IMR-90 (cell line): Measurements from ENCODE around the gene HTR1D. TPM values are rescaled to one million over a fixed set of nuclear protein-coding genes. Genes with fewer than 3 reads are reported as not detected.

Experiments
- microRNA-seq, 2 experiments: library from miRNA; stranded (forward) in 1 of 2; unstranded in 1 of 2; fragments of 10-50 nt in 1 of 2; fragments of <30 nt in 1 of 2; gene quantifications in 1 of 2; microRNA quantifications in 1 of 2; one replicate each; pipeline versions ENCODE3 to v1.1.0; 2013 to 2020; ENCODE audit not compliant: insufficient read depth in 1 of 2, insufficient read length in 1 of 2, unreplicated experiment in 1 of 2
- polyA plus RNA-seq, 3 experiments: library from polyadenylated mRNA; depleted of rRNA; stranded (reverse); fragments of >200 nt; gene quantifications; 2 replicates each; pipeline ENCODE4 v1.2.3, GENCODE V29; 2012; ENCODE audit warnings: low replicate concordance in 1 of 3
- small RNA-seq, 5 experiments: library from RNA; depleted of rRNA; stranded (forward); fragments of <200 nt; gene quantifications; one replicate each; pipeline ENCODE3, GENCODE V24; 2012
- total RNA-seq: library from RNA; depleted of rRNA; stranded (reverse); fragments of >200 nt; gene quantifications from 2 replicates; pipeline ENCODE4 v1.2.3, GENCODE V29; 2012; rRNA removed

Gene HTR1D
- total and polyA plus RNA-seq, 2 of the 4 experiments (the other 2 are of a cell fraction): 0.03 to 0.18 TPM

Small RNA genes within 50 kb of the gene (microRNA-seq; reads per million reads assigned to microRNA genes)
- not detected for gene RNU6-135P (ENCODE audit: insufficient read depth, insufficient read length)
- not detected for gene RNU6-514P (ENCODE audit: insufficient read depth, insufficient read length)

Small RNA genes within 50 kb of the gene (small RNA-seq; reads per million reads assigned to genes)
- gene RNU6-135P (0 to 3.0 (median 0) reads per million in 5 experiments), gene RNU6-514P (0 to 0.04 (median 0) reads per million in 5 experiments)

Other genes starting within 250 kb of the HTR1D start
- gene LACTBL1, start 244.6 kb downstream of the HTR1D start, total RNA-seq: not detected in 2 replicates
- gene LACTBL1, start 244.6 kb downstream of the HTR1D start, polyA plus RNA-seq (2012; rRNA removed): not detected in 2 replicates
- gene TEX46, start 201.7 kb downstream of the HTR1D start, total RNA-seq: not detected in 2 replicates
- not detected in 2 replicates for gene TEX46, start 201.7 kb downstream of the HTR1D start, polyA plus RNA-seq (2012; rRNA removed)
- gene KDM1A, start 198.0 kb downstream of the HTR1D start, total RNA-seq: 104 and 148 TPM in 2 replicates
- gene KDM1A, start 198.0 kb downstream of the HTR1D start, polyA plus RNA-seq (2012; rRNA removed): 54.9 and 58.7 TPM in 2 replicates
- 31.7 and 36.1 TPM in 2 replicates for gene LUZP1, start 48.6 kb downstream of the HTR1D start, total RNA-seq
- 12.9 and 13.1 TPM in 2 replicates for gene LUZP1, start 48.6 kb downstream of the HTR1D start, polyA plus RNA-seq (2012; rRNA removed)
- gene HNRNPR, start 126.8 kb upstream of the HTR1D start, total RNA-seq: 99.7 and 152 TPM in 2 replicates
- 107 and 111 TPM in 2 replicates for gene HNRNPR, start 126.8 kb upstream of the HTR1D start, polyA plus RNA-seq (2012; rRNA removed)
- gene ZNF436, start 152.3 kb upstream of the HTR1D start, total RNA-seq: 14.3 and 15.8 TPM in 2 replicates
- gene ZNF436, start 152.3 kb upstream of the HTR1D start, polyA plus RNA-seq (2012; rRNA removed): 3.7 and 5.3 TPM in 2 replicates
- gene TCEA3, start 207.2 kb upstream of the HTR1D start, total RNA-seq: 3.0 and 3.3 TPM in 2 replicates
- gene TCEA3, start 207.2 kb upstream of the HTR1D start, polyA plus RNA-seq (2012; rRNA removed): 5.4 and 6.3 TPM in 2 replicates